GM12878 (cell line): ENCODE results near the gene ACVR1. TPM values are rescaled to one million over a fixed set of nuclear protein-coding genes. Genes with fewer than 3 reads are reported as not detected.

Source experiments
- ATAC-seq: fragments of 200-7000 bp; cut with Tn5 transposase; 3 replicates; pipeline ENCODE4 v1.9.1; 2020; ENCODE audit warnings: mild to moderate bottlenecking, moderate library complexity
- BruUV-seq: library from RNA; stranded (reverse); fragments of 400-500 nt; replicated peaks from 2 replicates; lab custom pipeline; 2021; lab: Mats Ljungman, UMichigan
- CTCF ChIA-PET: fragments of 300-600 bp; sonication (Branson Sonifier 250); formaldehyde crosslinking; extraction: SDS; loops from one replicate; lab custom pipeline; 2021; ENCODE audit warnings: inconsistent platforms; lab: Yijun Ruan, JAX
- POLR2A ChIA-PET: fragments of 350-600 bp; formaldehyde crosslinking; extraction: SDS; loops from one replicate; lab custom pipeline; 2021; ENCODE audit warnings: inconsistent platforms; lab: Charles Lee
- RAD21 ChIA-PET: fragments of 300-600 bp; sonication (Branson Sonifier 250); formaldehyde crosslinking; loops from one replicate; lab custom pipeline; 2023; ENCODE audit warnings: antibody characterized with exemption; ENCODE audit not compliant: unreplicated experiment; lab: Charles Lee
- SMC1A ChIA-PET: fragments of 300-600 bp; sonication (Branson Sonifier 250); formaldehyde crosslinking; loops from one replicate; lab custom pipeline; 2023; ENCODE audit not compliant: unreplicated experiment, uncharacterized antibody; lab: Charles Lee
- DNase-seq: peaks from one replicate; pipeline ENCODE4 v3.0.0-alpha.2; 2011; ENCODE audit warnings: low read depth, low spot score
- FAIRE-seq: peaks from 3 replicates; lab custom pipeline; 2011; peaks lifted over from hg19 to GRCh38; lab: Jason Lieb, UNC
- H2AFZ ChIP-seq: 2 replicates; pipeline ENCODE4 v1.6.0; 2011; ENCODE audit warnings: low read depth, low read length, control low read depth; ENCODE audit not compliant: control insufficient read depth
- H3K27ac ChIP-seq: 2 replicates; pipeline ENCODE4 v1.5.1; 2011; ENCODE audit warnings: control low read depth; ENCODE audit not compliant: control insufficient read depth, insufficient read depth
- H3K27me3 ChIP-seq, 2 experiments: replicated peaks in 1 of 2; 2 replicates each; pipeline versions ENCODE4 v1.6.0 to v1.6.1; 2011; ENCODE audit warnings: low read length in 1 of 2; ENCODE audit not compliant: control insufficient read depth in 2 of 2, insufficient read depth in 2 of 2
- H3K36me3 ChIP-seq, 2 experiments: 2 replicates each; pipeline ENCODE4 v1.5.1; 2011; ENCODE audit warnings: low read length in 1 of 2; ENCODE audit not compliant: control insufficient read depth in 2 of 2, insufficient read depth in 2 of 2
- H3K4me1 ChIP-seq: 2 replicates; pipeline ENCODE4 v1.6.1; 2011; ENCODE audit warnings: mild to moderate bottlenecking, low read length, moderate library complexity, mixed read lengths; ENCODE audit not compliant: control insufficient read depth, insufficient read depth
- H3K4me2 ChIP-seq: 2 replicates; pipeline ENCODE4 v1.6.0; 2011; ENCODE audit warnings: control low read depth; ENCODE audit not compliant: control insufficient read depth, insufficient read depth
- H3K4me3 ChIP-seq: fragments of 200-600 bp; sonication (generic); 2 replicates; pipeline ENCODE4 v1.5.1; 2016
- H3K79me2 ChIP-seq: 2 replicates; pipeline ENCODE4 v1.6.0; 2011; ENCODE audit warnings: low read length; ENCODE audit not compliant: control insufficient read depth, insufficient read depth
- H3K9ac ChIP-seq: 2 replicates; pipeline ENCODE4 v1.8.0; 2011; ENCODE audit warnings: low read length, control low read depth, mixed read lengths; ENCODE audit not compliant: control insufficient read depth, insufficient read depth
- H3K9me3 ChIP-seq: replicated peaks from 3 replicates; pipeline ENCODE4 v1.5.1; 2011; ENCODE audit warnings: mild to moderate bottlenecking, low read length; ENCODE audit not compliant: control insufficient read depth, insufficient read depth
- H4K20me1 ChIP-seq: 2 replicates; pipeline ENCODE4 v1.6.0; 2011; ENCODE audit not compliant: control insufficient read depth, insufficient read depth
- CBX5 ChIP-seq: sonication (generic); IDR thresholded peaks from 2 replicates; pipeline ENCODE4 v1.6.1; 2016; ENCODE audit warnings: low read depth, moderate library complexity, mild to moderate bottlenecking, inconsistent platforms
- HDAC6 ChIP-seq: fragments of 200-600 bp; sonication (generic); IDR thresholded peaks from one replicate; pipeline ENCODE4 v1.8.0; 2017; ENCODE audit warnings: antibody characterized with exemption; ENCODE audit not compliant: unreplicated experiment
- JUND ChIP-seq: IDR thresholded peaks from 2 replicates; pipeline ENCODE4 v1.6.1; 2012; ENCODE audit warnings: low read depth, mild to moderate bottlenecking, low read length, improper control_type of control experiment, moderate library complexity
- ZNF207 ChIP-seq: fragments of 450-650 bp; IDR thresholded peaks from 2 replicates; pipeline ENCODE4 v1.6.1; 2014; ENCODE audit warnings: antibody characterized with exemption, mild to moderate bottlenecking, borderline replicate concordance
- ZSCAN29 ChIP-seq: fragments of 450-650 bp; IDR thresholded peaks from 2 replicates; pipeline ENCODE4 v1.6.1; 2017; ENCODE audit warnings: mild to moderate bottlenecking, moderate library complexity
- WGBS: methylation state at CpG from one replicate; pipeline ENCODE4 v1.1.6; 2016; ENCODE audit warnings: low lambda C conversion rate; ENCODE audit not compliant: insufficient replicate concordance, insufficient coverage; ENCODE audit errors: missing lambda C conversion rate; 5-methylcytosine and 5-hydroxymethylcytosine counted together
- in situ Hi-C: fragments of 300-500 bp; cut with MboI; formaldehyde crosslinking; loops from 9 replicates; pipeline ENCODE4 v1.14.3; 2018; ENCODE audit warnings: mixed read lengths
- intact Hi-C: fragments of 100-400 bp; cut with micrococcal nuclease; formaldehyde crosslinking; loops from one replicate; pipeline ENCODE4 v1.14.2; 2022; ENCODE audit not compliant: unreplicated experiment
- polyA plus RNA-seq, 11 experiments: library from polyadenylated mRNA; depleted of rRNA in 4 of 11; unstranded in 6 of 11; stranded (reverse) in 5 of 11; fragments of >200 nt; fragmentation: Nextera tagmentation in 4 of 11; fragmentation: Illumina TruSeq in 1 of 11; extraction: Ambion mirVana in 4 of 11; extraction: Trizol in 1 of 11; gene quantifications; 1 replicate in 1 of 11; 2 replicates in 10 of 11; pipeline versions ENCODE4 v1.2.1 to v1.2.3, GENCODE V29; 2011 to 2016; ENCODE audit warnings: inconsistent platforms in 2 of 11, missing spikeins in 2 of 11, low read depth in 1 of 11
- total RNA-seq, 4 experiments: library from RNA; depleted of rRNA in 3 of 4; stranded (reverse); fragments of >200 nt in 3 of 4; fragmentation: Illumina TruSeq in 1 of 4; extraction: Trizol in 1 of 4; gene quantifications; 2 replicates each; pipeline versions ENCODE4 v1.2.1 to v1.2.3, GENCODE V29; 2013 to 2021
- TF ChIP-seq, protein P1 (sequence below): fragments of 450-650 bp; IDR thresholded peaks from 2 replicates; pipeline ENCODE4 v1.6.1; 2017; ENCODE audit warnings: mild to moderate bottlenecking, moderate library complexity
- TF ChIP-seq, protein P2 (sequence below): fragments of 450-650 bp; IDR thresholded peaks from 2 replicates; pipeline ENCODE4 v1.6.1; 2017; ENCODE audit warnings: antibody characterized with exemption, mild to moderate bottlenecking, moderate library complexity
- TF ChIP-seq, protein P3 (sequence below): fragments of 450-650 bp; IDR thresholded peaks from 2 replicates; pipeline ENCODE4 v1.6.1; 2017; ENCODE audit warnings: mild to moderate bottlenecking, moderate library complexity

Gene ACVR1
- total and polyA plus RNA-seq, 10 of the 15 experiments (the other 5 are each of a cell fraction or from before 2014, with no cell fraction given): 0.06 to 0.24 (median 0.14) TPM; not detected in 4

DNA sequence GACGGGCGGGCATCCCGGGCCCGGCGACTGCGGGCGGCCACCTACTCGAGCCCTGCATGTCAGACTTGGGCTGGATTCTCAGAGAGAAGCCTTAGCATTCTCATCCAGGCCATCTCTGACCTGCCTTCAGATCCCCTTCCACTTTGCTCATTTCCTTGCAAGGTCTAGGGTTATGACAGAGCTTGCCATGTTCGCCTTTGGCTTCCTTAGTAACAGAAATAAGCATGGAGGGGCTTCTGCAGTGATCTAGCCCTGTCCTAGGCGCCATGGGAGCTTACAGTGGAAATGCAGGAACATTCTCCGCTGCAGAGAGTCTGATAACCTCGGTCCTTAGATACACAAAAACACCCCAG, 632 bp upstream of the ACVR1 start:
- no TSS peak for BruUV-seq
- H3K9me3 ChIP-seq: no peaks in the 10 kb centered on the region
- 15% methylated on average over 8 of the region's 12 CpGs for WGBS
- ATAC-seq (no peak), DNase-seq (no peak), FAIRE-seq (no peak)
- intact Hi-C loops: loop anchor here (10.0 kb wide), 1 partner anchor 572 kb away; no protein-coding TSS in a partner anchor
- no peak overlapping the region for H3K9ac ChIP-seq
- H3K4me2 ChIP-seq: peak overlapping the region; percentile 80
- ChIA-PET RAD21 (no interaction called here), SMC1A (no interaction called here), POLR2A (no interaction called here), CTCF (interaction anchor here (0.5 to 1.2 kb wide), 5 partner anchors 23 to 908 kb away, joined by 3 to 4 read pairs (median 3); no protein-coding TSS in a partner anchor)
- no peak overlapping the region for H3K27ac ChIP-seq
- peak; percentile 43 for TF ChIP-seq HDAC6
- TF ChIP-seq JUND: no peak
- TF ChIP-seq CBX5: no peak
- TF ChIP-seq, protein P1, sequence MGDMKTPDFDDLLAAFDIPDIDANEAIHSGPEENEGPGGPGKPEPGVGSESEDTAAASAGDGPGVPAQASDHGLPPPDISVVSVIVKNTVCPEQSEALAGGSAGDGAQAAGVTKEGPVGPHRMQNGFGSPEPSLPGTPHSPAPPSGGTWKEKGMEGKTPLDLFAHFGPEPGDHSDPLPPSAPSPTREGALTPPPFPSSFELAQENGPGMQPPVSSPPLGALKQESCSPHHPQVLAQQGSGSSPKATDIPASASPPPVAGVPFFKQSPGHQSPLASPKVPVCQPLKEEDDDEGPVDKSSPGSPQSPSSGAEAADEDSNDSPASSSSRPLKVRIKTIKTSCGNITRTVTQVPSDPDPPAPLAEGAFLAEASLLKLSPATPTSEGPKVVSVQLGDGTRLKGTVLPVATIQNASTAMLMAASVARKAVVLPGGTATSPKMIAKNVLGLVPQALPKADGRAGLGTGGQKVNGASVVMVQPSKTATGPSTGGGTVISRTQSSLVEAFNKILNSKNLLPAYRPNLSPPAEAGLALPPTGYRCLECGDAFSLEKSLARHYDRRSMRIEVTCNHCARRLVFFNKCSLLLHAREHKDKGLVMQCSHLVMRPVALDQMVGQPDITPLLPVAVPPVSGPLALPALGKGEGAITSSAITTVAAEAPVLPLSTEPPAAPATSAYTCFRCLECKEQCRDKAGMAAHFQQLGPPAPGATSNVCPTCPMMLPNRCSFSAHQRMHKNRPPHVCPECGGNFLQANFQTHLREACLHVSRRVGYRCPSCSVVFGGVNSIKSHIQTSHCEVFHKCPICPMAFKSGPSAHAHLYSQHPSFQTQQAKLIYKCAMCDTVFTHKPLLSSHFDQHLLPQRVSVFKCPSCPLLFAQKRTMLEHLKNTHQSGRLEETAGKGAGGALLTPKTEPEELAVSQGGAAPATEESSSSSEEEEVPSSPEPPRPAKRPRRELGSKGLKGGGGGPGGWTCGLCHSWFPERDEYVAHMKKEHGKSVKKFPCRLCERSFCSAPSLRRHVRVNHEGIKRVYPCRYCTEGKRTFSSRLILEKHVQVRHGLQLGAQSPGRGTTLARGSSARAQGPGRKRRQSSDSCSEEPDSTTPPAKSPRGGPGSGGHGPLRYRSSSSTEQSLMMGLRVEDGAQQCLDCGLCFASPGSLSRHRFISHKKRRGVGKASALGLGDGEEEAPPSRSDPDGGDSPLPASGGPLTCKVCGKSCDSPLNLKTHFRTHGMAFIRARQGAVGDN: no peak
- TF ChIP-seq ZNF207: no peak
- TF ChIP-seq ZSCAN29: no peak
- TF ChIP-seq, protein P2, sequence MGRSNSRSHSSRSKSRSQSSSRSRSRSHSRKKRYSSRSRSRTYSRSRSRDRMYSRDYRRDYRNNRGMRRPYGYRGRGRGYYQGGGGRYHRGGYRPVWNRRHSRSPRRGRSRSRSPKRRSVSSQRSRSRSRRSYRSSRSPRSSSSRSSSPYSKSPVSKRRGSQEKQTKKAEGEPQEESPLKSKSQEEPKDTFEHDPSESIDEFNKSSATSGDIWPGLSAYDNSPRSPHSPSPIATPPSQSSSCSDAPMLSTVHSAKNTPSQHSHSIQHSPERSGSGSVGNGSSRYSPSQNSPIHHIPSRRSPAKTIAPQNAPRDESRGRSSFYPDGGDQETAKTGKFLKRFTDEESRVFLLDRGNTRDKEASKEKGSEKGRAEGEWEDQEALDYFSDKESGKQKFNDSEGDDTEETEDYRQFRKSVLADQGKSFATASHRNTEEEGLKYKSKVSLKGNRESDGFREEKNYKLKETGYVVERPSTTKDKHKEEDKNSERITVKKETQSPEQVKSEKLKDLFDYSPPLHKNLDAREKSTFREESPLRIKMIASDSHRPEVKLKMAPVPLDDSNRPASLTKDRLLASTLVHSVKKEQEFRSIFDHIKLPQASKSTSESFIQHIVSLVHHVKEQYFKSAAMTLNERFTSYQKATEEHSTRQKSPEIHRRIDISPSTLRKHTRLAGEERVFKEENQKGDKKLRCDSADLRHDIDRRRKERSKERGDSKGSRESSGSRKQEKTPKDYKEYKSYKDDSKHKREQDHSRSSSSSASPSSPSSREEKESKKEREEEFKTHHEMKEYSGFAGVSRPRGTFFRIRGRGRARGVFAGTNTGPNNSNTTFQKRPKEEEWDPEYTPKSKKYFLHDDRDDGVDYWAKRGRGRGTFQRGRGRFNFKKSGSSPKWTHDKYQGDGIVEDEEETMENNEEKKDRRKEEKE: no peak
- TF ChIP-seq, protein P3, sequence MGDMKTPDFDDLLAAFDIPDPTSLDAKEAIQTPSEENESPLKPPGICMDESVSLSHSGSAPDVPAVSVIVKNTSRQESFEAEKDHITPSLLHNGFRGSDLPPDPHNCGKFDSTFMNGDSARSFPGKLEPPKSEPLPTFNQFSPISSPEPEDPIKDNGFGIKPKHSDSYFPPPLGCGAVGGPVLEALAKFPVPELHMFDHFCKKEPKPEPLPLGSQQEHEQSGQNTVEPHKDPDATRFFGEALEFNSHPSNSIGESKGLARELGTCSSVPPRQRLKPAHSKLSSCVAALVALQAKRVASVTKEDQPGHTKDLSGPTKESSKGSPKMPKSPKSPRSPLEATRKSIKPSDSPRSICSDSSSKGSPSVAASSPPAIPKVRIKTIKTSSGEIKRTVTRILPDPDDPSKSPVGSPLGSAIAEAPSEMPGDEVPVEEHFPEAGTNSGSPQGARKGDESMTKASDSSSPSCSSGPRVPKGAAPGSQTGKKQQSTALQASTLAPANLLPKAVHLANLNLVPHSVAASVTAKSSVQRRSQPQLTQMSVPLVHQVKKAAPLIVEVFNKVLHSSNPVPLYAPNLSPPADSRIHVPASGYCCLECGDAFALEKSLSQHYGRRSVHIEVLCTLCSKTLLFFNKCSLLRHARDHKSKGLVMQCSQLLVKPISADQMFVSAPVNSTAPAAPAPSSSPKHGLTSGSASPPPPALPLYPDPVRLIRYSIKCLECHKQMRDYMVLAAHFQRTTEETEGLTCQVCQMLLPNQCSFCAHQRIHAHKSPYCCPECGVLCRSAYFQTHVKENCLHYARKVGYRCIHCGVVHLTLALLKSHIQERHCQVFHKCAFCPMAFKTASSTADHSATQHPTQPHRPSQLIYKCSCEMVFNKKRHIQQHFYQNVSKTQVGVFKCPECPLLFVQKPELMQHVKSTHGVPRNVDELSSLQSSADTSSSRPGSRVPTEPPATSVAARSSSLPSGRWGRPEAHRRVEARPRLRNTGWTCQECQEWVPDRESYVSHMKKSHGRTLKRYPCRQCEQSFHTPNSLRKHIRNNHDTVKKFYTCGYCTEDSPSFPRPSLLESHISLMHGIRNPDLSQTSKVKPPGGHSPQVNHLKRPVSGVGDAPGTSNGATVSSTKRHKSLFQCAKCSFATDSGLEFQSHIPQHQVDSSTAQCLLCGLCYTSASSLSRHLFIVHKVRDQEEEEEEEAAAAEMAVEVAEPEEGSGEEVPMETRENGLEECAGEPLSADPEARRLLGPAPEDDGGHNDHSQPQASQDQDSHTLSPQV: no peak
- H3K36me3 ChIP-seq: no peaks in the 10 kb centered on the region
- H2AFZ ChIP-seq: no peak overlapping the region
- in situ Hi-C loops: no loop called here
- peaks cover 2 to 12% of the 10 kb centered on the region in 2 experiments; a peak in 3 of 4 replicates for H3K27me3 ChIP-seq
- peak overlapping the region; percentile 76; the same call in 1 of the 2 replicates for H3K4me3 ChIP-seq
- no peaks in the 10 kb centered on the region for H4K20me1 ChIP-seq
- no peaks in the 10 kb centered on the region for H3K4me1 ChIP-seq
- no peaks in the 10 kb centered on the region for H3K79me2 ChIP-seq
